Duodenal mucosa (tissue), 2 donors: Measurements from ENCODE around the gene LPP.
A peak's percentile ranks its signal among the peaks of the same experiment; 100 is the strongest.

Experiments used
- H3K27ac ChIP-seq: one replicate; pipeline ENCODE4 v1.7.0; 2013; ENCODE audit warnings: low read depth, low read length
- H3K27me3 ChIP-seq, 2 donors: one replicate each; pipeline ENCODE4 v1.7.0; 2013; ENCODE audit warnings: low read length in 2 of 2, control low read depth in 1 of 2; ENCODE audit not compliant: insufficient read depth in 2 of 2, control insufficient read depth in 1 of 2
- H3K36me3 ChIP-seq, 2 donors: one replicate each; pipeline ENCODE4 v1.7.0; 2013; ENCODE audit warnings: low read length in 2 of 2, control low read depth in 1 of 2; ENCODE audit not compliant: insufficient read depth in 2 of 2, control insufficient read depth in 1 of 2
- H3K4me1 ChIP-seq, 2 donors: one replicate each; pipeline ENCODE4 v1.7.0; 2013; ENCODE audit warnings: low read length in 2 of 2, control low read depth in 1 of 2; ENCODE audit not compliant: insufficient read depth in 2 of 2, control insufficient read depth in 1 of 2
- H3K4me3 ChIP-seq, 2 donors: one replicate each; pipeline ENCODE4 v1.7.0; 2013; ENCODE audit warnings: low read length in 2 of 2, low read depth in 1 of 2
- H3K9ac ChIP-seq, 2 donors: one replicate each; pipeline ENCODE4 v1.7.0; 2013; ENCODE audit warnings: low read length in 2 of 2, low read depth in 1 of 2
- H3K9me3 ChIP-seq, 2 donors: one replicate each; pipeline ENCODE4 v1.7.0; 2013; ENCODE audit warnings: low read length in 2 of 2, control low read depth in 1 of 2; ENCODE audit not compliant: control insufficient read depth in 1 of 2

The LPP gene

DNA sequence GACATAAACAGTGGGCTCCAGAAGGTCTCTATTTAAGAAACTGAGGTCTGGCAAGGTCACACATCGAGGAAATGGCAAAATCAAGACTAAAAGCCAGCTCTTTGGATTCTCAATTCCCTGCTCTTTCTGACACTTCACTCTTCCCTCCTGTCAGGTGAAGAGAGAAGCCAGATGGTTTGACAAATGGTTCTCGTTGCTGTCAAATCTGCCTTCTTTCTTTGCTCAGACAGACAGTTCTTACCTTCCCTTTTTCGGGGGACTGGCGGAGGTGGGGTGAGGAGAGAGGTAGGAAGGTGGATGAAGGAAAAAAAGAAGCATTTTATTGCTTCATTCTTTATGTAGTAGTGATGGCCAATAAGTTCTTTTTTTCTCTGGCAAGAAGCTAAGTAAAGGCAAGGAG lies 133.4 kb downstream of the LPP start:
- Histone ChIP-seq H3K4me3 (no peak overlapping the region), H3K9ac (no peak overlapping the region), H3K4me1 (peaks cover 17 to 24% of the 10 kb centered on the region in 2 donors), H3K36me3 (peaks cover 0 to 8% of the 10 kb centered on the region in 2 donors), H3K27ac (no peak overlapping the region), H3K27me3 (no peaks in the 10 kb centered on the region), H3K9me3 (no peaks in the 10 kb centered on the region)

- Histone ChIP-seq H3K27ac (no peak overlapping the region), H3K36me3 (peaks cover 0 to 8% of the 10 kb centered on the region in 2 donors), H3K27me3 (no peaks in the 10 kb centered on the region), H3K4me1 (peaks cover 11 to 19% of the 10 kb centered on the region in 2 donors), H3K9me3 (no peaks in the 10 kb centered on the region), H3K9ac (no peak overlapping the region), H3K4me3 (no peak overlapping the region)
Observed at GRCh38 chr3:188287762-188288505, 134.0 kb downstream of the LPP start.

DNA sequence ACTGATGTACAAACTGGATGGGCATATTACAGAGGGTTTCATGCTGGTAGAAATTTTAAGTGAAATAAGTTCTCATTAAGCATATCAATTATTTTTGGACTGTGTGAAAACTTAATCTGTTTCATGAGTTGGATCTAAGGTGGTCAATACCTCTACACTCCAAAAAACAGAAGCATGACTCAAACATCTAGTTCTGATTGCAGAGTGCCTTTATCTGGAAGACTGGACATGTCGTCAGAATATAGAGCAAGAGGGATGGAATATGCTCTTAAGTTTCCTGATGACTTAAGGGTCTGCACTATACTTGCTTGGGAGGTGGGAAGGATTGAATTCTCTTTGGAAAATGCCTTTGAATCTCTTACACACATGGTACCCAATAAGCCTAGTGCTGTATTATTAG lies 138.3 kb downstream of the LPP start:
- Histone ChIP-seq H3K4me1 (peaks cover 17 to 40% of the 10 kb centered on the region in 2 donors), H3K9me3 (no peaks in the 10 kb centered on the region), H3K4me3 (no peak overlapping the region), H3K9ac (no peak overlapping the region), H3K36me3 (peaks cover 0 to 8% of the 10 kb centered on the region in 2 donors), H3K27me3 (no peaks in the 10 kb centered on the region), H3K27ac (no peak overlapping the region)

- H3K9ac ChIP-seq = no peak overlapping the region
- no peak overlapping the region for H3K27ac ChIP-seq
- no peaks in the 10 kb centered on the region for H3K9me3 ChIP-seq
- H3K4me1 ChIP-seq = peaks cover 19 to 46% of the 10 kb centered on the region in 2 donors
- no peaks in the 10 kb centered on the region for H3K27me3 ChIP-seq
- no peak overlapping the region for H3K4me3 ChIP-seq
- peaks cover 0 to 8% of the 10 kb centered on the region in 2 donors for H3K36me3 ChIP-seq
Observed at GRCh38 chr3:188292827-188293226, 138.9 kb downstream of the LPP start.

DNA sequence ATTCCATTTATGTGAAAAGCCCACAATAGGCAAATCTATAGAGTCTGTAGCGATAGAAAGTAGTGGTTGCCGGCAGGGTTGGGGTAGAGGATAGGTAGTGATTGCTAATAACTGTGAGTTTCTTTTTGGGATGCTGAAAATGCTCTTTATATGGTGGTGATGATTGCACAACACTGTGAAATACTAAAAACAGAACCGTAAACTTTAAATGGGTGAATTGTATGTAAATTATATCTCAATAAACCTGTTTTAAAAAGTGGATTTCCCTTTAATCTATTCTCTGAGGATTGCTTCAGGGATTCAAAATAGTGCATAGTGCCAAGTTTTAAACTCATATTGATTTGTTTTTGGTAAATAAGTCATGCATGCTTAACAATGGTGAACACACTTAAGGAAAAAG lies 140.2 kb downstream of the LPP start:
- no peaks in the 10 kb centered on the region for H3K9me3 ChIP-seq
- H3K9ac ChIP-seq = peak overlapping the region in 1 of 2 donors; percentile 12
- peaks cover 28 to 59% of the 10 kb centered on the region in 2 donors for H3K4me1 ChIP-seq
- no peak overlapping the region for H3K27ac ChIP-seq
- peaks cover 0 to 8% of the 10 kb centered on the region in 2 donors for H3K36me3 ChIP-seq
- H3K4me3 ChIP-seq = no peak overlapping the region
- H3K27me3 ChIP-seq = no peaks in the 10 kb centered on the region

DNA sequence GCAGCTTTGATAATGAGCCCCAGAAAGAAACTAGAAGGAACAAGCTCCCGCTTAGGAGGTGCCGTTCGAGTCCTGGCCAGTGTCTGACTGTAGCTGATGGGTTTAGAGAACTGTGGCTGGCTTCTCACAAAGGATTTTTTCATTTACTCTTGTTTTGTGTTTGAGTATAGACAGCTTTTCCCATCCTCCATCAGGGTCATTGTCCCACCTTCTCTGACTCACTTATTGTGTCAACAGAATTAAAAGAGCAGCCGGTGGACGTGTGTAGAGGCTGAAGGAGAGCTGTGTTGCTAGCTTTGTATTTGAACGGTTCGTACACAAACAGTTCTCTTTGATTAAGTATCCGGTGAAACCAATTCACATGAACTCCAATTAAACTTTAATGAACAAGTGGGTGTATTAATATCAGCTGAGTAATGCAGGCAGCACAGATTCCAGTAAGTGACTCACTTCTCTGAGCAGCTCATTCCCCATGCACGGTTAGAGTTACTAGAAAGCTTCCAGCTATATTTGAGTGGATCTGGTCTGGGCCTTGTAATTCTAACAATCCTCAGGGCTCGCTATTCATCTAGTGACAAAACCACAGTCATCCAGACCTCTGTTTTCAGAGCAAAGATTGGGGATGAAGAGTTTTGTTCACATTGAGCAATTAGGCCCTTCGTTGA lies 141.0 kb downstream of the LPP start:
- H3K4me3 ChIP-seq = no peak overlapping the region
- H3K27me3 ChIP-seq = no peaks in the 10 kb centered on the region
- H3K4me1 ChIP-seq = peaks cover 28 to 61% of the 10 kb centered on the region in 2 donors
- no peaks in the 10 kb centered on the region for H3K9me3 ChIP-seq
- H3K9ac ChIP-seq = peak overlapping the region in 1 of 2 donors; percentile 12
- H3K27ac ChIP-seq = peak overlapping the region; percentile 37
- H3K36me3 ChIP-seq = peaks cover 0 to 7% of the 10 kb centered on the region in 2 donors

DNA sequence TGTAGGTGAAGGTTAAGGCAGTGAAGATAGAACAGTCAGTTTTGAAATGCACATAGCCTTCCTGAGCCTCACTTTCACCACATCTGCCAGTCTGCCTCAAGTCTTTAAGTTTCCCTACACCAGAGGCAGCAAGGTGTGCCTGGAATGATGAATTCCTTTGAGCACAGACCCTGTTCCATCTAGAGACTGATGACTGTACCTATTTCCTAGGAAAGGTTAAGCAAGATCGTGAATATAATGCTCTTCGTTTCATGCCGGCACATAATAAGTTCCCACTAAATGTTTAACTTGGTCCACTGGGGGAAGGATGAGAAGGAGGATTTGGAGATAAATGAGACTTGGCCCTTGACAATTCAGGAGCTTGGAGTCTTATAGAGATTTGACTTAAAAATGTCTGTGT lies 141.9 kb downstream of the LPP start:
- Histone ChIP-seq H3K9ac (peak overlapping the region in 1 of 2 donors; percentile 12), H3K4me1 (peaks cover 28 to 55% of the 10 kb centered on the region in 2 donors), H3K27me3 (no peaks in the 10 kb centered on the region), H3K36me3 (no peaks in the 10 kb centered on the region), H3K9me3 (no peaks in the 10 kb centered on the region), H3K4me3 (no peak overlapping the region), H3K27ac (peak overlapping the region; percentile 34)

- Histone ChIP-seq H3K36me3 (no peaks in the 10 kb centered on the region), H3K9me3 (no peaks in the 10 kb centered on the region), H3K9ac (peak overlapping the region in 1 of 2 donors; percentile 28), H3K27me3 (no peaks in the 10 kb centered on the region), H3K4me1 (peaks cover 28 to 53% of the 10 kb centered on the region in 2 donors), H3K27ac (peak overlapping the region; percentile 42), H3K4me3 (peak overlapping the region in 1 of 2 donors; percentile 2)
Observed at GRCh38 chr3:188296761-188297612, 143.0 kb downstream of the LPP start.

- H3K9me3 ChIP-seq = no peaks in the 10 kb centered on the region
- no peak overlapping the region for H3K4me3 ChIP-seq
- no peaks in the 10 kb centered on the region for H3K36me3 ChIP-seq
- H3K9ac ChIP-seq = no peak overlapping the region
- H3K27me3 ChIP-seq = no peaks in the 10 kb centered on the region
- H3K27ac ChIP-seq = no peak overlapping the region
- H3K4me1 ChIP-seq = peaks cover 28 to 60% of the 10 kb centered on the region in 2 donors
Observed at GRCh38 chr3:188298585-188298984, 144.6 kb downstream of the LPP start.

DNA sequence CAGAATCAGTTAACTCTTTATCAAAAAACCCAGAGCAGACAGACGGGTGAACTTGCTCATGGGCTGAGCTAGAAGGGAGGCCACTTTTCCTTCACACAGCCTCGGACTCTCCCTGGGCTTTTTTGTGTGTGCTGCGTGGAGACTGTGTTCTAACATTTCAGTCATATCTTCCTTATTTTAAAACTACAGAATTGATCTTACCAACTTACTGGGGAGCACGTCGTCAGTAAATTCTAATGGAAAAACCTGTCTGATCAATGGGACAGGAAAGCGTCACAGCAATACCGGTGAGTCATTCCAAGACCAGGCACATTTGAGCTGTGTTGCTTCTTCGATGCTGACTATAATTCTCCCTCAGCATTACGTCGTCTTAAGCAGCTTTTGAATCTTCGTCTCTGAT lies 145.1 kb downstream of the LPP start:
- H3K27me3 ChIP-seq = no peaks in the 10 kb centered on the region
- no peak overlapping the region for H3K27ac ChIP-seq
- H3K9me3 ChIP-seq = no peaks in the 10 kb centered on the region
- no peaks in the 10 kb centered on the region for H3K36me3 ChIP-seq
- H3K4me3 ChIP-seq = no peak overlapping the region
- H3K4me1 ChIP-seq = peaks cover 28 to 59% of the 10 kb centered on the region in 2 donors
- no peak overlapping the region for H3K9ac ChIP-seq
